HepG2 (cell line): ENCODE measurements around the gene GGA3. TPM values are rescaled to one million over a fixed set of nuclear protein-coding genes. Genes with fewer than 3 reads are reported as not detected.

Experiments
- MAZ ChIP-seq, 2 experiments: sonication (generic) in 1 of 2; formaldehyde crosslinking in 1 of 2; IDR thresholded peaks; 2 replicates each; pipeline versions ENCODE4 v1.5.0 to v1.6.1; 2012 to 2020; ENCODE audit warnings: low read depth in 2 of 2, mild to moderate bottlenecking in 2 of 2, borderline replicate concordance in 1 of 2, improper control_type of control experiment in 1 of 2, low read length in 1 of 2, missing genetic modification reagents in 1 of 2, moderate library complexity in 1 of 2
- NR2C2 ChIP-seq: sonication (generic); formaldehyde crosslinking; IDR thresholded peaks from 2 replicates; pipeline ENCODE4 v1.4.0; 2020; ENCODE audit warnings: missing genetic modification reagents, mild to moderate bottlenecking, moderate library complexity, borderline replicate concordance
- XRCC5 ChIP-seq: fragments of 200-400 bp; formaldehyde crosslinking; optimal IDR thresholded peaks from 2 replicates; pipeline ENCODE3; 2017; ENCODE audit warnings: mild to moderate bottlenecking, low read length
- ZEB1 ChIP-seq: IDR thresholded peaks from 2 replicates; pipeline ENCODE4 v1.6.1; 2012; ENCODE audit warnings: mild to moderate bottlenecking, low read depth, inconsistent platforms; ENCODE audit not compliant: insufficient replicate concordance
- ZFP36L2 ChIP-seq: sonication (generic); formaldehyde crosslinking; IDR thresholded peaks from 2 replicates; pipeline ENCODE4 v1.4.0; 2020; ENCODE audit warnings: missing genetic modification reagents
- ZNF180 ChIP-seq: sonication (generic); formaldehyde crosslinking; IDR thresholded peaks from 2 replicates; pipeline ENCODE4 v1.4.0; 2020; ENCODE audit warnings: low read depth, missing genetic modification reagents, borderline replicate concordance
- ZNF691 ChIP-seq: sonication (generic); formaldehyde crosslinking; IDR thresholded peaks from 2 replicates; pipeline ENCODE4 v1.4.0; 2020; ENCODE audit warnings: missing genetic modification reagents, low read depth, mild to moderate bottlenecking, borderline replicate concordance
- polyA plus RNA-seq, 8 experiments: library from polyadenylated mRNA; depleted of rRNA in 3 of 8; stranded (reverse) in 7 of 8; unstranded in 1 of 8; fragments of >200 nt; fragmentation: Illumina TruSeq in 4 of 8; extraction: Trizol in 4 of 8; gene quantifications; 2 replicates each; pipeline versions ENCODE4 v1.2.1 to v1.2.3, GENCODE V29; 2011 to 2016; ENCODE audit warnings: low read depth in 4 of 8, missing spikeins in 1 of 8, mixed read lengths in 1 of 8; ENCODE audit not compliant: insufficient read depth in 1 of 8
- total RNA-seq, 5 experiments: library from RNA; depleted of rRNA; stranded (reverse); fragments of >200 nt; fragmentation: Illumina TruSeq; extraction: Trizol; gene quantifications; 2 replicates each; pipeline ENCODE4 v1.2.3, GENCODE V29; 2016; ENCODE audit warnings: low read depth in 1 of 5
- TF ChIP-seq, protein P1 (sequence below): sonication (generic); formaldehyde crosslinking; IDR thresholded peaks from 2 replicates; pipeline ENCODE4 v1.4.0; 2020; ENCODE audit warnings: missing genetic modification reagents
- TF ChIP-seq, protein P2 (sequence below): sonication (generic); formaldehyde crosslinking; IDR thresholded peaks from 2 replicates; pipeline ENCODE4 v1.4.0; 2020; ENCODE audit warnings: mild to moderate bottlenecking, missing genetic modification reagents, borderline replicate concordance
- TF ChIP-seq, protein P3 (sequence below): IDR thresholded peaks from 2 replicates; pipeline ENCODE4 v1.6.1; 2016; ENCODE audit warnings: low read depth, missing genetic modification reagents, missing compliant biosample characterization
- TF ChIP-seq, protein P4 (sequence below): sonication (generic); formaldehyde crosslinking; IDR thresholded peaks from 2 replicates; pipeline ENCODE4 v1.4.0; 2020; ENCODE audit warnings: mild to moderate bottlenecking, missing genetic modification reagents

The GGA3 gene
- total and polyA plus RNA-seq, 2 of the 13 experiments (the other 11 are each of a cell fraction or from before 2014, with no cell fraction given) = 28.4 to 43.7 TPM

DNA sequence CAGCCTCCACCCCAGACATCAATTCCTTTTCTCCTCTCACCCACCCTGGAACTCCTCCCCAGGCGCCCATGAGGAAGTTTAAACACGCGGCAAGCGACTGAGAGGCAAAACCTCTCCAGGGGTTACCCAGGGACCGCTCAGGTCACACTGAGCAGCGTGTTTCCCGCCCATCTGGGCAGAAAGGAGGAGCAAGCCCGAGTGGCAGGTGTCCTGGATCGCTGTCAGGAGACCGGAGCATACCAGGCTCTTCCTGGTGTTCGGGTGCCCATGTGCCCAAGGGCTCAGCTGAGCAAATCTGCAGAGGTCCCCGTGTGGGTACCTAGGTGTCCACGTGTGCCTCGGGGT, 27.3 kb upstream of the GGA3 start (continued):
- TF ChIP-seq, protein P1, sequence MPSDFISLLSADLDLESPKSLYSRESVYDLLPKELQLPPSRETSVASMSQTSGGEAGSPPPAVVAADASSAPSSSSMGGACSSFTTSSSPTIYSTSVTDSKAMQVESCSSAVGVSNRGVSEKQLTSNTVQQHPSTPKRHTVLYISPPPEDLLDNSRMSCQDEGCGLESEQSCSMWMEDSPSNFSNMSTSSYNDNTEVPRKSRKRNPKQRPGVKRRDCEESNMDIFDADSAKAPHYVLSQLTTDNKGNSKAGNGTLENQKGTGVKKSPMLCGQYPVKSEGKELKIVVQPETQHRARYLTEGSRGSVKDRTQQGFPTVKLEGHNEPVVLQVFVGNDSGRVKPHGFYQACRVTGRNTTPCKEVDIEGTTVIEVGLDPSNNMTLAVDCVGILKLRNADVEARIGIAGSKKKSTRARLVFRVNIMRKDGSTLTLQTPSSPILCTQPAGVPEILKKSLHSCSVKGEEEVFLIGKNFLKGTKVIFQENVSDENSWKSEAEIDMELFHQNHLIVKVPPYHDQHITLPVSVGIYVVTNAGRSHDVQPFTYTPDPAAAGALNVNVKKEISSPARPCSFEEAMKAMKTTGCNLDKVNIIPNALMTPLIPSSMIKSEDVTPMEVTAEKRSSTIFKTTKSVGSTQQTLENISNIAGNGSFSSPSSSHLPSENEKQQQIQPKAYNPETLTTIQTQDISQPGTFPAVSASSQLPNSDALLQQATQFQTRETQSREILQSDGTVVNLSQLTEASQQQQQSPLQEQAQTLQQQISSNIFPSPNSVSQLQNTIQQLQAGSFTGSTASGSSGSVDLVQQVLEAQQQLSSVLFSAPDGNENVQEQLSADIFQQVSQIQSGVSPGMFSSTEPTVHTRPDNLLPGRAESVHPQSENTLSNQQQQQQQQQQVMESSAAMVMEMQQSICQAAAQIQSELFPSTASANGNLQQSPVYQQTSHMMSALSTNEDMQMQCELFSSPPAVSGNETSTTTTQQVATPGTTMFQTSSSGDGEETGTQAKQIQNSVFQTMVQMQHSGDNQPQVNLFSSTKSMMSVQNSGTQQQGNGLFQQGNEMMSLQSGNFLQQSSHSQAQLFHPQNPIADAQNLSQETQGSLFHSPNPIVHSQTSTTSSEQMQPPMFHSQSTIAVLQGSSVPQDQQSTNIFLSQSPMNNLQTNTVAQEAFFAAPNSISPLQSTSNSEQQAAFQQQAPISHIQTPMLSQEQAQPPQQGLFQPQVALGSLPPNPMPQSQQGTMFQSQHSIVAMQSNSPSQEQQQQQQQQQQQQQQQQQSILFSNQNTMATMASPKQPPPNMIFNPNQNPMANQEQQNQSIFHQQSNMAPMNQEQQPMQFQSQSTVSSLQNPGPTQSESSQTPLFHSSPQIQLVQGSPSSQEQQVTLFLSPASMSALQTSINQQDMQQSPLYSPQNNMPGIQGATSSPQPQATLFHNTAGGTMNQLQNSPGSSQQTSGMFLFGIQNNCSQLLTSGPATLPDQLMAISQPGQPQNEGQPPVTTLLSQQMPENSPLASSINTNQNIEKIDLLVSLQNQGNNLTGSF (CRISPR knock-in tag) = no peak
- TF ChIP-seq, protein P2, sequence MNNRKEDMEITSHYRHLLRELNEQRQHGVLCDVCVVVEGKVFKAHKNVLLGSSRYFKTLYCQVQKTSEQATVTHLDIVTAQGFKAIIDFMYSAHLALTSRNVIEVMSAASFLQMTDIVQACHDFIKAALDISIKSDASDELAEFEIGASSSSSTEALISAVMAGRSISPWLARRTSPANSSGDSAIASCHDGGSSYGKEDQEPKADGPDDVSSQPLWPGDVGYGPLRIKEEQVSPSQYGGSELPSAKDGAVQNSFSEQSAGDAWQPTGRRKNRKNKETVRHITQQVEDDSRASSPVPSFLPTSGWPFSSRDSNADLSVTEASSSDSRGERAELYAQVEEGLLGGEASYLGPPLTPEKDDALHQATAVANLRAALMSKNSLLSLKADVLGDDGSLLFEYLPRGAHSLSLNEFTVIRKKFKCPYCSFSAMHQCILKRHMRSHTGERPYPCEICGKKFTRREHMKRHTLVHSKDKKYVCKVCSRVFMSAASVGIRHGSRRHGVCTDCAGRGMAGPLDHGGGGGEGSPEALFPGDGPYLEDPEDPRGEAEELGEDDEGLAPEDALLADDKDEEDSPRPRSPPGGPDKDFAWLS (CRISPR knock-in tag) = no peak
- TF ChIP-seq ZEB1 (peak; percentile 37), XRCC5 (no peak), MAZ (IDR thresholded peaks at IDR 0.05; ENCODE audit: borderline replicate concordance, low read depth, low read length) (no peak), MAZ (CRISPR knock-in tag; IDR thresholded peaks at IDR 0.05; ENCODE audit: low read depth) (no peak), ZFP36L2 (CRISPR knock-in tag) (no peak), NR2C2 (CRISPR knock-in tag) (no peak), ZNF691 (no peak), ZNF180 (CRISPR knock-in tag) (no peak)
- TF ChIP-seq, protein P3, sequence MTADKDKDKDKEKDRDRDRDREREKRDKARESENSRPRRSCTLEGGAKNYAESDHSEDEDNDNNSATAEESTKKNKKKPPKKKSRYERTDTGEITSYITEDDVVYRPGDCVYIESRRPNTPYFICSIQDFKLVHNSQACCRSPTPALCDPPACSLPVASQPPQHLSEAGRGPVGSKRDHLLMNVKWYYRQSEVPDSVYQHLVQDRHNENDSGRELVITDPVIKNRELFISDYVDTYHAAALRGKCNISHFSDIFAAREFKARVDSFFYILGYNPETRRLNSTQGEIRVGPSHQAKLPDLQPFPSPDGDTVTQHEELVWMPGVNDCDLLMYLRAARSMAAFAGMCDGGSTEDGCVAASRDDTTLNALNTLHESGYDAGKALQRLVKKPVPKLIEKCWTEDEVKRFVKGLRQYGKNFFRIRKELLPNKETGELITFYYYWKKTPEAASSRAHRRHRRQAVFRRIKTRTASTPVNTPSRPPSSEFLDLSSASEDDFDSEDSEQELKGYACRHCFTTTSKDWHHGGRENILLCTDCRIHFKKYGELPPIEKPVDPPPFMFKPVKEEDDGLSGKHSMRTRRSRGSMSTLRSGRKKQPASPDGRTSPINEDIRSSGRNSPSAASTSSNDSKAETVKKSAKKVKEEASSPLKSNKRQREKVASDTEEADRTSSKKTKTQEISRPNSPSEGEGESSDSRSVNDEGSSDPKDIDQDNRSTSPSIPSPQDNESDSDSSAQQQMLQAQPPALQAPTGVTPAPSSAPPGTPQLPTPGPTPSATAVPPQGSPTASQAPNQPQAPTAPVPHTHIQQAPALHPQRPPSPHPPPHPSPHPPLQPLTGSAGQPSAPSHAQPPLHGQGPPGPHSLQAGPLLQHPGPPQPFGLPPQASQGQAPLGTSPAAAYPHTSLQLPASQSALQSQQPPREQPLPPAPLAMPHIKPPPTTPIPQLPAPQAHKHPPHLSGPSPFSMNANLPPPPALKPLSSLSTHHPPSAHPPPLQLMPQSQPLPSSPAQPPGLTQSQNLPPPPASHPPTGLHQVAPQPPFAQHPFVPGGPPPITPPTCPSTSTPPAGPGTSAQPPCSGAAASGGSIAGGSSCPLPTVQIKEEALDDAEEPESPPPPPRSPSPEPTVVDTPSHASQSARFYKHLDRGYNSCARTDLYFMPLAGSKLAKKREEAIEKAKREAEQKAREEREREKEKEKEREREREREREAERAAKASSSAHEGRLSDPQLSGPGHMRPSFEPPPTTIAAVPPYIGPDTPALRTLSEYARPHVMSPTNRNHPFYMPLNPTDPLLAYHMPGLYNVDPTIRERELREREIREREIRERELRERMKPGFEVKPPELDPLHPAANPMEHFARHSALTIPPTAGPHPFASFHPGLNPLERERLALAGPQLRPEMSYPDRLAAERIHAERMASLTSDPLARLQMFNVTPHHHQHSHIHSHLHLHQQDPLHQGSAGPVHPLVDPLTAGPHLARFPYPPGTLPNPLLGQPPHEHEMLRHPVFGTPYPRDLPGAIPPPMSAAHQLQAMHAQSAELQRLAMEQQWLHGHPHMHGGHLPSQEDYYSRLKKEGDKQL (CRISPR knock-in tag) = no peak
- TF ChIP-seq, protein P4, sequence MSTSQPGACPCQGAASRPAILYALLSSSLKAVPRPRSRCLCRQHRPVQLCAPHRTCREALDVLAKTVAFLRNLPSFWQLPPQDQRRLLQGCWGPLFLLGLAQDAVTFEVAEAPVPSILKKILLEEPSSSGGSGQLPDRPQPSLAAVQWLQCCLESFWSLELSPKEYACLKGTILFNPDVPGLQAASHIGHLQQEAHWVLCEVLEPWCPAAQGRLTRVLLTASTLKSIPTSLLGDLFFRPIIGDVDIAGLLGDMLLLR (CRISPR knock-in tag) = no peak
